ENCODE measurements around the gene SH2D4B.

SH2D4B gene

DNA sequence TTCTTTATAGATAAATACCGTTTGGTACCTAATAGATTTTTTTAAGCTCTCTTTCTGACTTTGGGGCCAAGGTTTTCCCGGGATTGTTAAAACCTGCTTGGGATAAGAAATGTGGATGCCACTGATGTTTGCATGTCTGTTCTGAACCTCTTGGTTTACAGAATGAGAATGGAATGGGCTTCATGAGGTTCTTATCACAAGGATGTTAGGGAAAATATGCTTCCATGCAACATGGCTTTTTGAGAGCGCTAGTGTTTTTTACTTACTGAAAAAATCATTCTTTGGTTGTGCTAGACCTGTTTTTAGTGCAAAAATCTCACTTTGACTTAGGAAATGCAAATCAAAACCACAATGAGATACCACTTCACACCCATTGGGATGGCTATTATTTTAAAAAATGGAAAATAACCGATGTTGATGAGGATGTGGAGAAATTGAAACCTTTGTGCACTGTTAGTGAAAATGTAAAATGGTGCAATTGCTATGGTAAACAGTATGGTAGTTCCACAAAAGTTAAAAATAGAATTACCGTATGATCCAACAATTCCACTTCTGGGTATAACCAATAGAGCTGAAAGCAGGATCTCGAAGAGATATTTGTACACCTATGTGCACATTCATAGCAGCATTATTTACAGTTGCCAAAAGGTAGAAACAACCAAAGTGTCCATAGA is 44.7 kb upstream of the SH2D4B start:
- no peak overlapping the region for H3K27ac ChIP-seq
- no peak for TF ChIP-seq CTCF (IDR thresholded peaks at IDR 0.05)
- peaks cover 19% of the 10 kb centered on the region for H3K4me1 ChIP-seq

GRCh38 chr10:80493522-80494051 is 44.1 kb upstream of the SH2D4B start:
- Histone ChIP-seq H3K79me2 (peaks cover 50% of the 10 kb centered on the region), H3K4me1 (peaks cover 21% of the 10 kb centered on the region), H3K36me3 (ENCODE audit: control insufficient read depth, insufficient read depth, low read length) (no peaks in the 10 kb centered on the region), H3K27me3 (ENCODE audit: control insufficient read depth, insufficient read depth, low read length) (no peaks in the 10 kb centered on the region), H3K9me3 (ENCODE audit: control insufficient read depth, low read length) (no peaks in the 10 kb centered on the region), H3K9ac (no peak overlapping the region), H3K4me3 (ENCODE audit: low read depth, low read length) (no peak overlapping the region), H3K27ac (no peak overlapping the region), H3K4me2 (ENCODE audit: low read length) (no peak overlapping the region), H2AFZ (no peak overlapping the region)
- TF ChIP-seq CTCF (IDR thresholded peaks at IDR 0.05): no peak

More for the DNA sequence above, 44.7 kb upstream of the SH2D4B start:
- Histone ChIP-seq H3K36me3 (ENCODE audit: control insufficient read depth, insufficient read depth, low read length) (no peaks in the 10 kb centered on the region), H3K9ac (no peak overlapping the region), H3K4me3 (ENCODE audit: low read depth, low read length) (no peak overlapping the region), H3K79me2 (peaks cover 56% of the 10 kb centered on the region), H3K9me3 (ENCODE audit: control insufficient read depth, low read length) (no peaks in the 10 kb centered on the region), H3K27me3 (ENCODE audit: control insufficient read depth, insufficient read depth, low read length) (no peaks in the 10 kb centered on the region), H3K4me2 (ENCODE audit: low read length) (no peak overlapping the region), H2AFZ (no peak overlapping the region)

DNA sequence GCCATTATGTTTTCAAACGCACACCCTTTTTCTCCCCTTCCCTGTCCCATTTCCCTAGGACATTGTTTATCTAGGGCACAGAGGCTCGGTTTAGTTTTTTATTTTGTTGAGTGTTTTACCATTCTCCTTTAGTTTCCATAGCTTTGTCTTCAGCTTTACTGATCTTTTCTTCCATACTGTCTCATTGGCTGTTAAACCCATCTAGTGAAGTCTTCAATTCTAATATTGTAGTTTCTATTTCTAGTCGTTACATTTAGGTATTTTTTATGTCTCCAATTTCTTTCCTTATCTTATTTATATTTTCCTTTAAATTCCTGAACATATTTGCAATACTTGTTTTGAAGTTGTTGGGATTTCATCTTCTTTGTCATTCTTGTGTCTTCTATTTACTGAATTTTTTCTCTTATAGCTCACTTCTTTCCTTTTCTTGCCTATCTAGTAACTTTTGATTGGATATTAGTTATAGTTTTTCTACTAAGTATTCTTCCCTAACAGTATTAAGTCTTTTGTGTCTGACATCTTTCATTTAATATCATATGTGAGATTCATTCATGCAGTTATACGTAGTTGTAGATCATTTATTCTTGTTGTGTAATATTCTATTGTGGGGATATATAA is 41.0 kb upstream of the SH2D4B start:
- no peak overlapping the region for H3K9ac ChIP-seq
- H3K9me3 ChIP-seq (ENCODE audit: control insufficient read depth, low read length): no peaks in the 10 kb centered on the region
- H3K4me1 ChIP-seq: peaks cover 45% of the 10 kb centered on the region
- no peaks in the 10 kb centered on the region for H3K27me3 ChIP-seq (ENCODE audit: control insufficient read depth, insufficient read depth, low read length)
- peak overlapping the region; percentile 85 for H3K27ac ChIP-seq
- H2AFZ ChIP-seq: no peak overlapping the region
- H3K79me2 ChIP-seq: peaks cover 33% of the 10 kb centered on the region
- no peaks in the 10 kb centered on the region for H3K36me3 ChIP-seq (ENCODE audit: control insufficient read depth, insufficient read depth, low read length)
- no peak overlapping the region for H3K4me2 ChIP-seq (ENCODE audit: low read length)
- TF ChIP-seq CTCF (IDR thresholded peaks at IDR 0.05): no peak
- no peak overlapping the region for H3K4me3 ChIP-seq (ENCODE audit: low read depth, low read length)

DNA sequence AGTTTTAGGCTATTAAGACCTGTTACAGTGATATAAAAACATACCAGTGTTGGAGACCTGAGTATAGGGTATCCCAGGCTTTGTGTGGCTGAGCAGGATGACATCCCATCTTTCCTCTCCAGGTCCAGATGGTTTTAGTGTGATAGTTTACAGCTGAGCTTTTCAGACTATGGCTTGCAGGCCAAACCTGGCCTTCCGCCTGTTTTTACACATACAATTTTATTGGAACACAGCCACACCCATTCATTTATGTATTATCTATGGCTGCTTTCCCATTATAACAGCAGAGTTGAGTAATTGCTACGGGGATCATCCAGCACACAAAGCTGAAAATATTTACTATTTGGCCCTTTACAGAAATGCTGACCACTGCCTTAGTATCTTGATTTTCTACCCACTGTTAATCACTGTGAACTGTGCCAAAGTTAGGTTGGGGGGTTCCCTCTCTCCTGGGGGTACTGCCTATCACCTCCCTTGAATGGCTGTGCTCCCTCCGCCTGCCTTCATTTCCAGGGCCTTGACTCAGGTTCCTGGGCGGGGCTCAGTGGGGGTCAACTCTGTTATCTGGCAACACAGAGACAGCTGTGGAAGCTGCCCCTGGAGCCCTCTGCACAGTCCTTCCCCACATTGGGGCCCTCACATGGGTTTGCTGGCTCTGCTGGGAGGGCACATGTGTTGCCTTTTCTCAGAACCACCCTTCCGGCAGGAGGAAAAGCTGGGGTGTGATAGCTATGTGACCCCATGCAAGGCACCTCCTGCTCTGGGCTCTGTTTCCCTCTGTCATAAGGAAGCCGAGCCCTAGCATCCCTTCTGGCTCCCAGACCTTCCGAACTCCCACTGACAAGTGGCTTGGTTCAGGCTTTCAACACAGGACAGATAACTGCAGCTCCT is 40.3 kb upstream of the SH2D4B start:
- Histone ChIP-seq H3K27me3 (ENCODE audit: control insufficient read depth, insufficient read depth, low read length) (no peaks in the 10 kb centered on the region), H3K36me3 (ENCODE audit: control insufficient read depth, insufficient read depth, low read length) (no peaks in the 10 kb centered on the region), H3K4me1 (peaks cover 45% of the 10 kb centered on the region), H3K9ac (no peak overlapping the region), H3K9me3 (ENCODE audit: control insufficient read depth, low read length) (no peaks in the 10 kb centered on the region), H3K4me3 (ENCODE audit: low read depth, low read length) (no peak overlapping the region), H2AFZ (no peak overlapping the region), H3K4me2 (ENCODE audit: low read length) (no peak overlapping the region), H3K79me2 (peaks cover 38% of the 10 kb centered on the region), H3K27ac (peak overlapping the region; percentile 85)
- TF ChIP-seq CTCF (IDR thresholded peaks at IDR 0.05): no peak
